Keratinocyte (primary cell): Measurements from ENCODE around the gene STIP1. TPM values are rescaled to one million over a fixed set of nuclear protein-coding genes. Genes with fewer than 3 reads are reported as not detected.

Source experiments
- DNase-seq: peaks from one replicate; pipeline ENCODE4 v3.0.0-alpha.2; 2011; ENCODE audit warnings: low read depth, missing footprints, low spot score
- FAIRE-seq: peaks from 2 replicates; lab custom pipeline; 2011; peaks lifted over from hg19 to GRCh38; lab: Jason Lieb, UNC
- H2AFZ ChIP-seq: 2 replicates; pipeline ENCODE4 v1.6.0; 2012; ENCODE audit warnings: low read length, control low read depth, inconsistent platforms; ENCODE audit not compliant: control insufficient read depth
- H3K27ac ChIP-seq: 2 replicates; pipeline ENCODE4 v1.5.1; 2011; ENCODE audit warnings: low read length; ENCODE audit not compliant: control insufficient read depth, insufficient read depth
- H3K27me3 ChIP-seq: 3 replicates; pipeline ENCODE4 v1.6.0; 2011; ENCODE audit warnings: low read length; ENCODE audit not compliant: control insufficient read depth, insufficient read depth; ENCODE audit errors: extremely low read depth
- H3K36me3 ChIP-seq, 2 experiments: 2 replicates in 1 of 2; 3 replicates in 1 of 2; pipeline ENCODE4 v1.5.1; 2011; ENCODE audit warnings: low read length in 2 of 2, mild to moderate bottlenecking in 1 of 2; ENCODE audit not compliant: control insufficient read depth in 2 of 2, insufficient read depth in 2 of 2; ENCODE audit errors: extremely low read depth in 1 of 2
- H3K4me1 ChIP-seq: 3 replicates; pipeline ENCODE4 v1.5.1; 2011; ENCODE audit warnings: low read length; ENCODE audit not compliant: control insufficient read depth, insufficient read depth; ENCODE audit errors: extremely low read depth
- H3K4me2 ChIP-seq: 3 replicates; pipeline ENCODE4 v1.6.0; 2011; ENCODE audit warnings: low read depth, low read length; ENCODE audit not compliant: control insufficient read depth, insufficient read depth; ENCODE audit errors: extremely low read depth
- H3K4me3 ChIP-seq, 3 experiments: fragments of 200-600 bp in 1 of 3; sonication (generic) in 1 of 3; 2 replicates in 2 of 3; 3 replicates in 1 of 3; pipeline ENCODE4 v1.5.1; 2011 to 2016; ENCODE audit warnings: low read length in 3 of 3, mild to moderate bottlenecking in 3 of 3, control low read depth in 2 of 3, inconsistent platforms in 1 of 3, low read depth in 1 of 3, mixed read lengths in 1 of 3, mixed run types in 1 of 3, moderate library complexity in 1 of 3; ENCODE audit not compliant: control insufficient read depth in 2 of 3, insufficient read depth in 2 of 3; ENCODE audit errors: extremely low read depth in 1 of 3
- H3K79me2 ChIP-seq: 2 replicates; pipeline ENCODE4 v1.6.0; 2012; ENCODE audit warnings: low read length; ENCODE audit not compliant: control insufficient read depth, insufficient read depth
- H3K9ac ChIP-seq: 3 replicates; pipeline ENCODE4 v1.6.0; 2011; ENCODE audit warnings: low read length; ENCODE audit not compliant: control insufficient read depth, insufficient read depth; ENCODE audit errors: extremely low read depth
- H3K9me1 ChIP-seq: 3 replicates; pipeline ENCODE4 v1.6.0; 2011; ENCODE audit warnings: low read length; ENCODE audit not compliant: control insufficient read depth, insufficient read depth; ENCODE audit errors: extremely low read depth
- H3K9me3 ChIP-seq: 2 replicates; pipeline ENCODE4 v1.5.1; 2012; ENCODE audit warnings: low read depth, low read length; ENCODE audit not compliant: control insufficient read depth
- H4K20me1 ChIP-seq: 3 replicates; pipeline ENCODE4 v1.6.0; 2011; ENCODE audit warnings: low read length; ENCODE audit not compliant: control insufficient read depth, insufficient read depth; ENCODE audit errors: extremely low read depth
- CTCF ChIP-seq, 3 experiments: IDR thresholded peaks in 1 of 3; conservative IDR thresholded peaks in 1 of 3; optimal IDR thresholded peaks in 1 of 3; 2 replicates in 2 of 3; 3 replicates in 1 of 3; pipeline versions ENCODE3 to v1.5.1; 2011; ENCODE audit warnings: low read length in 3 of 3, mild to moderate bottlenecking in 3 of 3, moderate library complexity in 2 of 3, control low read depth in 1 of 3, inconsistent platforms in 1 of 3; ENCODE audit not compliant: insufficient read depth in 2 of 3; ENCODE audit errors: extremely low read depth in 1 of 3
- EZH2 ChIP-seq: IDR thresholded peaks from one replicate; pipeline ENCODE4 v1.6.1; 2012; ENCODE audit warnings: inconsistent platforms, mild to moderate bottlenecking, low read length, moderate library complexity
- dilution Hi-C: fragments of 300-500 bp; cut with MboI; formaldehyde crosslinking; loops from one replicate; pipeline ENCODE4 v1.7.0; 2020; ENCODE audit warnings: low sequenced_read_pairs; ENCODE audit not compliant: extremely low pct_ligation_motif_present
- polyA plus RNA-seq, 5 experiments: library from polyadenylated mRNA; depleted of rRNA in 3 of 5; stranded (reverse) in 3 of 5; stranded (forward) in 1 of 5; unstranded in 1 of 5; fragments of >200 nt; gene quantifications; 1 replicate in 1 of 5; 2 replicates in 3 of 5; 3 replicates in 1 of 5; pipeline versions ENCODE4 v1.2.1 to v1.2.3, GENCODE V29; 2011 to 2012; ENCODE audit warnings: missing spikeins in 2 of 5, low read depth in 1 of 5, low replicate concordance in 1 of 5

STIP1 gene
- polyA plus RNA-seq, 1 donor (not counting 4 experiments of a cell fraction or from before 2014, with no cell fraction given), result 206 TPM

GRCh38 chr11:64176751-64177150 lies 9.2 kb upstream of the STIP1 start:
- H3K4me3 ChIP-seq, result no peak overlapping the region
- no peak for TF ChIP-seq CTCF (optimal IDR thresholded peaks at IDR 0.05 in 1 of 3, IDR thresholded peaks at IDR 0.05 in 1 of 3, conservative IDR thresholded peaks at IDR 0.05 in 1 of 3; ENCODE audit: extremely low read depth in 1 of 3, insufficient read depth in 2 of 3, low read length in 3 of 3)
- no peak for TF ChIP-seq EZH2
- no peak overlapping the region for H3K9ac ChIP-seq
- H3K4me2 ChIP-seq, result no peak overlapping the region
- no peak overlapping the region for H2AFZ ChIP-seq
- no peaks in the 10 kb centered on the region for H3K27me3 ChIP-seq
- H3K4me1 ChIP-seq, result peaks cover 7% of the 10 kb centered on the region
- DNase-seq (no peak), FAIRE-seq (no peak)
- dilution Hi-C loops, result no loop called here
- no peaks in the 10 kb centered on the region for H3K9me3 ChIP-seq
- H3K36me3 ChIP-seq, result no peaks in the 10 kb centered on the region
- no peaks in the 10 kb centered on the region for H3K9me1 ChIP-seq
- no peaks in the 10 kb centered on the region for H4K20me1 ChIP-seq
- no peaks in the 10 kb centered on the region for H3K79me2 ChIP-seq
- no peak overlapping the region for H3K27ac ChIP-seq

- no peak for DNase-seq
- Histone ChIP-seq H3K9me1 (no peaks in the 10 kb centered on the region), H4K20me1 (no peaks in the 10 kb centered on the region), H3K9ac (no peak overlapping the region), H3K27ac (no peak overlapping the region), H3K4me3 (no peak overlapping the region), H3K27me3 (no peaks in the 10 kb centered on the region), H3K4me2 (no peak overlapping the region), H2AFZ (no peak overlapping the region), H3K79me2 (peaks cover 3% of the 10 kb centered on the region), H3K4me1 (peaks cover 10% of the 10 kb centered on the region), H3K9me3 (no peaks in the 10 kb centered on the region), H3K36me3 (no peaks in the 10 kb centered on the region)
- FAIRE-seq, result no peak
- TF ChIP-seq CTCF (optimal IDR thresholded peaks at IDR 0.05 in 1 of 3, IDR thresholded peaks at IDR 0.05 in 1 of 3, conservative IDR thresholded peaks at IDR 0.05 in 1 of 3; ENCODE audit: extremely low read depth in 1 of 3, insufficient read depth in 2 of 3, low read length in 3 of 3), result no peak
- TF ChIP-seq EZH2, result no peak
- dilution Hi-C loops, result no loop called here
Observed at GRCh38 chr11:64178203-64178602, 7.8 kb upstream of the STIP1 start.
